LoVo (cell line): ENCODE data around the gene PRKN.

Source experiments
- DNase-seq: peaks from one replicate; pipeline ENCODE4 v3.0.0-alpha.2; 2016; ENCODE audit warnings: low spot score

The PRKN gene

DNA sequence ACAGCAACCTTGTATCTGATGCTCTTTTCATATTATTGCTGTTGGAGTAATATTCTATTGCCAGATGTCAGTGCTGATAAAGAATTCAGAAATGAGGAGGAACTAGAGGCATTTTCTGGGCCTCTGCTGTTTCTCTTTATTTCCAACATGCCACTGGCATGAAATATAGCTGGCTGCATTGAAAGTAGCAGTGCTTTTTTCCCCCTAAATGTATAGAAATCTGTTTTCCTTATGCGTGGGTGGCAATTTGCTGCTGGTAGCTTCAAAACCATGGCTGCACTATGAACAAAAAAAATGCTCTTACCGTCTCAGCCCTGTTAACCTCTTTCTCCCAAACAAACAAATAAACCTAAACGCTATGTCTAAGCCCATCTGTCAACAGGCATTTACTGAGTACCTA is 1011.4 kb downstream of the PRKN start:
- no peak for DNase-seq

DNA sequence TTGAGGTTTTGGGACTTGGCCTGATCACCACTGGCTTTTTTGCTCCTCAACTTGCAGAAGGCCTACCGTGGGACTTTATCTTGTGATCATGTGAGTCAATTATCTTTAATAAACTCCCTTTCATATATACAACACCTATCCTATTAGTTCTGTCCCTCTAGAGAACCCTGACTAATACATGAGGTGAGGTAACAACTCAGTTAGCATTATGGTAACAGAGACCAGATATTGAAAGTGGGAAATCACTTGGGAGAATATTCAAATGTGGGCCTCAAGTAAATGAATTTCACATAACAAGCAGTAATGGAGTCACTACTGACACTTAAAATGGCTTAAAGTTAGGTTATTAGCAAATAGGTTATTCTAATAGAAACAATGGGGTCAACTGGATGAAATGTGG is 1015.6 kb downstream of the PRKN start:
- DNase-seq, result no peak

DNA sequence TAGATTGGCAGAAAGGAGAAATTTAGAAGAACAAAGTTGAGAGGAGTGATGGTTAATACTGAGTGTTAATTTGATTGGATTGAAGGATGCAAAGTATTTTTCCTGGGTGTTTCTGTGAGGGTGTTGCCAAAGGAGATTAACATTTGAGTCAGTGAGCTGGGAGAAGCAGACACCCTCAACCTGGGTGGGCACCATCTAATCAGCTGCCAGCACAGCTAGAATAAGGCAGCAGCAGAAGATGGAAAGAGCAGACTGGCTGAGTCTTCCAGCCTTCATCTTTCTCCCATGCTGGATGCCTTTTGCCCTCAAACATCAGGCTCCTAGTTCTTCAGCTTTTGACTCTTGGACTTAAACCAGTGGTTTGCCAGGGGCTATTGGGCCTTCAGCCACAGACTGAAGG is 1016.1 kb downstream of the PRKN start:
- no peak for DNase-seq

DNA sequence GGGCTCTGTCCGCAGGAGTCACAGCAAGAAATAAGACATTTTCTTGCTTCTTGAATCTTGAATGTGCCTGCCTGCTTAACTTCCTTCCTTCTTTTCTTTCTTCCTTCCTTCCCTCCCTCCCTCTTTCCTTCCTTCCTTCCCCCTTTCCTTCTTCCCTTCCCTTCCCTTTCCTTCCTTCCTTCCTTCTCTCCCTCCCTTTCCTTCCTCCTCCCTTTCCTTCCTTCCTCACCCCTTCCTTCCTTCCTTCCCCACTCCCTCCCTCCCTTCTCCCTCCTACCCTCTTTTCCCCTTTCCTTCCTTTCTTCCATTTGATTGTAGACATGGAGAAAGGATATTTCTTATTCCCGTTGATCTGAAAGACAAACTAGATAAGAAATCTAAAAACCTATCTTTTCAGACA is 1016.9 kb downstream of the PRKN start:
- DNase-seq, result no peak

DNA sequence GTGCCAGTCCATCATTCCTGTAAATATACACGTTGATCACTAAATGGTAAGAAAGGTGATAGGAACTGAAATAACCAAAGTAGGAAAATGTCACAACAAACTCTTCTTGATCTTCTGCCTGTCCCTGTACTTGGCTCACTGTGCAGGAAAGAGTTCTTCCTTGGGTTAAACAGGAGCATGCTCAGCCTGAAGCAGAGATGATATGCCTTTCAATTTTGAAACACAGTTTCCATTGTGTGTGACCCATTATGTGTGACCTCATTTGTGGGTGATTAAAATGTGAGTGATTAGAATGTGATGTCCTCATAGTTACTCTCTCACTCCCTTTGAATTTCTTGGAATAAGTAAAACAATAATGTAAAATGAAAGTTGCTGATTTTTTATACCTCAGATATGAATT is 1026.5 kb downstream of the PRKN start:
- DNase-seq, result no peak

DNA sequence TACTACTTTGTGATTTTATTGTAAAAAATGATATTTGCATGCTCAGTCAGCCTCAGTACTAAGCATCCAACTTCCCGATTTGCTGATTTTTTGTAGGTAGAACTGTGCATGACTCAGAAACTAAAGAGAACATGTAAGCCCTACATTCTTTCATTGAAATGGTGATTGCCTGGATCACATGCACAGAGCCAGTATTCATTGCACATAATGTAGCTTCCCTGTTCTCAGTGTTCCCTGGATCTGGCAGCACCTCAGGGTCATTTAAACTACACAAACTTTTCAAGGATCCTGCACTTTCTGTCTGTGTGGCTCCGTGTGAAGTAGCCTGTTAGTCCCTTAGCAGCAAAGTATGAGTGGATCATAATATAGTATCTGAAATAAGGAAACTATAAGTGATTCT is 1030.8 kb downstream of the PRKN start:
- DNase-seq, result no peak

DNA sequence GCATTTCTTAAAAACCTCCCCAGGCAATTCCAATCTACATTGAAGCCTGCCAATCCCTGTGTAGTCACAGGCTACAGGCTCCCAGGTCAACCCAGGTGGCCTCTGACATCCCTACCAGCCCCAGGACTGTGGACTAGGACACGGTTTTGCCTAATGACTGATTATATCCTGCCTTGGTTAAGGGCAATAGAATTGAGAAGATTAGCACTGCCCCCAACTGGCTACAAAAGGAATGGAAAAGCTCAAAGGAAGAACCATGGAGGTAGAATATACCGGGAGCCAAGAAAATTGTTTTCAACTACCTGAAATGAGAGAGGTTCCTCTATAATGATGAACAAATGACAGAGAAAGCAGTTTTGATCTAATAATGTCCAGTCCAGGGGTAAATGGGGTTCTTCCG is 1032.6 kb downstream of the PRKN start:
- no peak for DNase-seq

DNA sequence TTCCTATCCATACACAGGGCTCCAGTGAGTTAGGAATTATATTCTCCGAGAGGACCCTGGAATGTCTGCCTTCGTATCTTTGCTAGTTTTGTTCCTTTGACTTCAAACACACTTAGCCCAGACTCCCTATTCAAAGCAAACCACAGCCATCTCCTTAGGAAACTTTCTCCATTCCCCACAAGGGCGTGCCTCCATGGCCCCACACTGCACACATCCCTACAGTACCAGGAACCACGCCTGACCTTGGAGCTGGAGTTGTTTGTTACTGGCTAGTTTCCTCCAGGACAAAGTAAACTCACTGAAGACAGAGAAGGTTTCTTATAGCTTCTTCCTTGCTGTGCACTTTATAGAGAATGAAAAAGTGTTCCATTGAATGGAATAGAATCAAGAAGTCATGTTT is 1040.9 kb downstream of the PRKN start:
- no peak for DNase-seq

DNA sequence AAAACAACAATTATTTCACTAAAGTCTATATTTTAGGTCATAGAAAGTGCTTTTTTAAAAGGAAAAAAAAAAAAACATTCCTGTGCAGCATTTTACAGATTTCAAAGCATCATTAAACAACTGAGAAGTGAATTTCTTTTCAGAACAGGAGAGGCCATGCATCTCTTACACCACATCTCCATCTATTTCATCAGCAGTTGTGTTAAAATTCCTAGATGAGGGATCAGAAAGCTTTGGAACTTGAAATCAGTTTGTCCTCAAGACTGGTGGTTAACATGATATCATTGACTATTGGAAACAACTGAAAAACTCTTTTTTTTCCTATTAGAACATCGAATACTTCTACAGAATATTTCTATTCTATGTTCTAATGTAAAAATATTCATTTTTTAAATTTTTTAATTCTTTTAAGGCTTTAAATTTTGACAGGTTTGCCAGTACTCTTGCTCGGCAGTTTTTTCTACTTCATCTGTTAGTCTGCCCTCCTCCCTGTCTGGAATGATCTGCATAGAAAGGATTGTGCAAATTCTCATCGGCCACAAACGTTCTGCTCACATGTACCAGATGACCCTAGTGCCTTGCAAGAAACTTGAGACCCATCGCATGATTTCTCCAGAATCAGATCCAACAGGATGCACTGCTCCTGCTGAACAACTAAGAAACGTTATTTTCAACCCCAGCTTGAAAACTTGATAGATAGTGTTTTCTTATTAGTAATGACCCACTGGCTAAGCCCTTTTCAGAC is 1042.7 kb downstream of the PRKN start:
- no peak for DNase-seq

DNA sequence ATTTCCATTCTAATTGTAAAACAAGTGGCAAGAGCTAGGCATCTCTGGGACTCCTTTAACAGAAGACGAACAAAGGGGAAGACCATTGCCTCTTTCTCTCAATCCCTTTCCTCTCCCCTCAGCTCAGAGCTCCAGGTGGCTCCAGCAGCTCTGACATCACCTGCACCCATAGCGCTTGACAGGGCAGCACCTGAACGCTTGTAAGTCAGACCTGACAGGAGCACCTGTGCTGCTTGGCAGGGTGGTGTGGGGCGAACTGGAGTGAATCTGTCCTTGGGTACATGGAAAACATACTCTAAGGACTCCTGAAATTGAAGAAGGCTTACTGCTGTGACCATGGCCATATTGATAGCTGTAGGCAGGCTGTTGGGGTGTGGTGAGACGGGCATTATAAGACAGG is 1044.2 kb downstream of the PRKN start:
- DNase-seq, result no peak

DNA sequence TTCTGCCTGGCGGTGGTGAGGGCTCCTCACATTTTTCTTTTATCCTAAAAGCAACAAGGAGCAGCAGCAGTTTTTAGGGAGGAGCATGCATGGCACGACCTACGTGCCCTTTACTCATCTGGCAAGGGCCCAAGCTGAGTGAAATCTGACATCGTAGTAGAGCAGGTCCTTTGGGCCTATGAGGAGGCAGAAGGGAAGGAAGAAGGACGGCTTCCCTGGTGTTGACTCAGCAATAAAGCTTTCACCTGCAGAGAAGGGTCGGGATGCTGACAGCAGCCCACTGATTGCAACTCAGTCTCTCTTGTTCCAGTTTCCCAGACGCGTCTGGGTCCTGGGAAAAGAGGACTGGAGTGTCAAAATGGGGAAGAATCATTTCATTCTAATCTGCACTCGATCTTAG is 1044.6 kb downstream of the PRKN start:
- DNase-seq, result no peak

DNA sequence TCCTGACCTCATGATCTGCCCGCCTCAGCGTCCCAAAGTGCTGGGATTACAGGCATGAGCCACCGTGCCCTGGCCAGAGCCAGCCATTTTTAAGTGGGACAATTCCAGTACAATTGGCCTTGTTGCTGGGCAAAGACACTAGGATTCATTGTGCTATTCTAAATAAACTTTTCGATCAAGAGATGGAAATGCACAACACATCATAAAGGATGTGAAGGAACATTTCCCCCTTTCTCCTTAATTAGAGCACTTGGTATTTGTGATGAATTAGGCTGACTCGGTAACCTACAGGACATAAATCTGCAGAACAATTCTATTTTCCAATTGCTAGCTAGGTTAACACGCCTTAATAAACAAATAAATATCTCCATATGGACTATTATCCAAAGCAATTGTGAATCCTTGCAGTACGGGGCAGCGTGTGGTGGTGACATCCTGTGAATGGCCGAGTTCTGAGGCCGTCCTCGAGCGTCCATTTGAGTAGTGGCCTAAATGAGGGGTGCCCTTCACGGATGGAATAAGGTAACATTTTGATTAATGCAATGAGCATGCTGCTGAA is 1047.5 kb downstream of the PRKN start:
- DNase-seq, result no peak

DNA sequence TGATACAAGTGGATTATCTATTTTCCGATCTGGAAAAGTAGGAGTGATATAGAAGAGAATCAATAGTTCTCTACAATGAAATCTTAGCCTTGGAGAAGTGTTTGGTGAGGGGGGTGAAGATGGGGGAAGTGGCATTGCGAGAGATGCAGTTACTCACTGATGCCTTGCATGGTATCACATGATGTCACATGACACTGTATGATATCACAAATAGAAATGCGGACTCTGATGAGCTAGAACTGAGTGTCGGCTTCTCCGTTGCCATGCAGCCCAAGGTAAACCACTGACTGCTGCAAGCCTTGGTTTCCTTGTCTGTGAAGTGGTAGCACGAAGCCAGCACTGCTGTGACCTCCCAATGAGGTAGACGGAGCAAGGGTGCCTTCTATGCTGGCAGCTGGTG is 1050.4 kb downstream of the PRKN start:
- no peak for DNase-seq

DNA sequence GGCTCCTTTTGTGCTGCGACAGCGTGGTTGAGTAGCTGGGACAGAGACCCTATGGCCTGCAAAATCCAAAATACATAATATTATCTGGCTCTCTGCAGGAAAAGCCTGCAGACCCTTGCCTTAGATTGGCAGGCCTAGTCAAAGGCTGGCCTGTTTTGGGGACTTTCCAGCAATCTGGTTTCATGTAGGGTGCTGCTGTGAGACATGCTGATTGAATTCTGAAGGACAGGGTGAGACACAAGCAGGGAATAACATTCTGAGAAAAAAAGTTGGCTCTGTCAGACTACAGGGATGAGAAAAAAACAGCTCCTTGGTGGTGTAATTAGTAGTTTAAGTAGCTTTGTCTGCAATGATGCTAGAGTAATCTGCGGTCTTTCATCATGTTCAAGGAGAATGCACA is 1051.0 kb downstream of the PRKN start:
- no peak for DNase-seq

DNA sequence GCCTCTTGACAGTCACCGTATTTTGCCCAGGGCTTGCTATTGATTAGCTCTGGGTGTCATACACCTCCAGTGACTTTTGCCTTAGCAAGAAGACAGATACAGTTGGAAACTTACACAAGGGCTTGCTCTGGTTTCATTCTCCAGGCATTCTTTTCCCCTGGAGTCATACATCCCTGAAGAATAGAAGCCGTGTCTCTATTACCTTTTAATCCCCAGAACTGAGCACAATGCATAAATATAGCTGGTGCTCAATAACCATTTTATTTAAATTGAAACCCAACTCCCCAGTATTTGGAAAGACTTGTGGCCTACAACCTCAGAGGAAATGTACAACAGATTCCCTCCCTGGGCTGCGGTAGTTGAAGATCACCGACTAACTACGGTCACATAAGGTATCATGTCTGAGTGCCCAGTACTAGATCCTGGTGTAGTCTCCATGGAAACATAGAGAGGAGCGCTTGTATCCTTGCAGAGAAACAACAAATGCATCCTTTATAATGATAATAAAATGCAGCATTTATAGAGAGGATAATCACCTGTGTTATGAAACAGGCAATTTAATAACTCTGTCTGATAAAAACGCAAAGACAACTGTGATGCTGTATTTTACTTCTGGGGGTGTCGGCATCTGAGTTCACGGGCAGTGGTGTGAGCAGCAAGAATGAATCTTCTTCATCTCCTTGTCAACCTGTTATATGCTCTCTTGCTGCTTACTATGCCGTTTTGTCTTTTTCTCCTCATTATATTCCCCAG is 1052.5 kb downstream of the PRKN start:
- DNase-seq, result no peak

DNA sequence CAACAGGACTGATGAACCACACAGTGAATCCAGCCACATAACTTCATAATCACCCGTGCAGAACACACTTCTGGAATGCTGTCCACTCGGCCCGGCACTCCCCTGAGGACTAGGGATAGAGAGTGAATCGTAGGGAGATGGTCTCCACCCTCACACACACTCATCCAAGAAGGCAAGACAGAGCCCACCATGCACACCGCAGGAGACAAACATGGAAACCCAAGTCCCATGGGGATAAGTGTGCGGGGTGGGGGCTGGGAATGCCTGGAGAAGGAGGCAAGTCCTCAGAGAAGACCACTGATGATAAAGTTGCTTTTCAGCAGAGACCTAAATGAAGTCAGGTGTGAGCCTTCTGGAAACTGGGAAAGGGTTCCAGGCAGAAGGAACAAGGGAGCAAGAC is 1054.5 kb downstream of the PRKN start:
- no peak for DNase-seq

DNA sequence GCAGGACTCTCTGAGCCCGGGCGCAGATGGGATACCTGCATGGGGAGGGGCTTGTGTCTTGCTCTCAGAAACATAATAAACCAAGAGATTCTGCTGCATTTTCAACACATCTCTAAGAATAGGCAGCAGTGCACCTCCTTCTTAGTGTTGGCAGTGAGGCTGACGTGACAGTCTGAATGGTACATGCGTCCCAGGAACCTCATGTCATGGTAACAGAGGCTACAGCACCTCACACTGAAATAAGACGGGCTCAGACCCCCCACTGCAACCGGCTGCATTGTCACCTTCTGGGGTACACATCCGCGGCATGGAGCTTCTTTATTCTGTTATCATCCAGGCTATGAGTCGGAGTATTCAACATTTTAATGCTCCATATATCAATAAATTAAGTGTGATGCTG is 1056.4 kb downstream of the PRKN start:
- no peak for DNase-seq

DNA sequence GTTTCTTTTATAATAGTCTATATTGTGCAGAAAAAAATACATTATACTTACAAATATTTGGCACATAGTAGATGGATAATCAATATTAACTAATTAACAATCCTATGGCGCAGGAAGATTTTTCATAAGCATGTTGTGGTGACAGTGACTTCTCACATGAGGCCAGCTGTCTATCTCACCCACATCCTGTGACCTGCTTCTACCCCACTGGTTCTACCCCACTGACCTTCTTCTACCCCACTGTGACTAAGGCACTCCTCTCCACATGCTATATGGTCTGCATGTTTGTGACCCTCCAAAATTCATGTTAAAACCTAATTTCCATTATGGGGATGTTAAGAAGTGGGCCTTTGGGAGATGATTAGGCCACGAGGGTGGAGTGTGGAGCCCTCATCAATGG is 1058.9 kb downstream of the PRKN start:
- no peak for DNase-seq

DNA sequence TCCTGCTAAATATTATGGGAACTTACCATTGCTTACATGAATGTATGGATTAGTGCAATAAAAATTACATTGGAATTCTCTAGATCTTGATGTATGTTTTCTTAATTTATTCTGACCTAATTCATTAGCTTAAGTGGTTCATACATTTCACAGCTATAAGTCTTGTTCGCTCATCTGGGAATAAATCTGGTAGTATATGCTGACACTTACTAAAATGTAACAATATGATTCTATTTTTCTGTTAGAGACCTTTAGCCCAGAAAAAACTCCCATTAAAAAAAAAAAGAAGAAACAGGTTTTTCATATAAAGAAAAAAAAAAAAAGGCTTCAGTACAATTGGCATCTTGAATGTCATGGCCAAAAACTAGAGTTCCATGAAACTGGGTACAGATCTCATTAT is 1059.6 kb downstream of the PRKN start:
- DNase-seq, result no peak

DNA sequence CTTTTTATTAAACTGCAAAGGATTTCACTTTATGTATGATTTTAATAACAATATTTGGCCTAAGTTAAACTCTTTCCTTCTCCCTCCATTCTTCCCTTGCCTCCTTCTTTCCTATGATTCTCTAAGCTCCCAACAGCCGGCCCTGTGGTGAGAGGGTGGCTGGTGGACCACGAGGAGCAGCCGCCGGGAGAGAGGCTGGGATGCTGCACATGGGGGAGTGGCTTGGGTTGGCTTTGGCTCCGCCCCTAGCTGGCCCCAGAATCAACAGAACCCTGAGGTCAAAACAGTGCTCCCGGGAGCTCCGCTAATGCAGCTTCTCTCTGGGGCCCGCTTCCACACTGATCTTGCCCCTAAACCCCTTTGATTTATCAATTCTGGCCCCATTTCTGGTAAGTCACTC is 1063.9 kb downstream of the PRKN start:
- no peak for DNase-seq

DNA sequence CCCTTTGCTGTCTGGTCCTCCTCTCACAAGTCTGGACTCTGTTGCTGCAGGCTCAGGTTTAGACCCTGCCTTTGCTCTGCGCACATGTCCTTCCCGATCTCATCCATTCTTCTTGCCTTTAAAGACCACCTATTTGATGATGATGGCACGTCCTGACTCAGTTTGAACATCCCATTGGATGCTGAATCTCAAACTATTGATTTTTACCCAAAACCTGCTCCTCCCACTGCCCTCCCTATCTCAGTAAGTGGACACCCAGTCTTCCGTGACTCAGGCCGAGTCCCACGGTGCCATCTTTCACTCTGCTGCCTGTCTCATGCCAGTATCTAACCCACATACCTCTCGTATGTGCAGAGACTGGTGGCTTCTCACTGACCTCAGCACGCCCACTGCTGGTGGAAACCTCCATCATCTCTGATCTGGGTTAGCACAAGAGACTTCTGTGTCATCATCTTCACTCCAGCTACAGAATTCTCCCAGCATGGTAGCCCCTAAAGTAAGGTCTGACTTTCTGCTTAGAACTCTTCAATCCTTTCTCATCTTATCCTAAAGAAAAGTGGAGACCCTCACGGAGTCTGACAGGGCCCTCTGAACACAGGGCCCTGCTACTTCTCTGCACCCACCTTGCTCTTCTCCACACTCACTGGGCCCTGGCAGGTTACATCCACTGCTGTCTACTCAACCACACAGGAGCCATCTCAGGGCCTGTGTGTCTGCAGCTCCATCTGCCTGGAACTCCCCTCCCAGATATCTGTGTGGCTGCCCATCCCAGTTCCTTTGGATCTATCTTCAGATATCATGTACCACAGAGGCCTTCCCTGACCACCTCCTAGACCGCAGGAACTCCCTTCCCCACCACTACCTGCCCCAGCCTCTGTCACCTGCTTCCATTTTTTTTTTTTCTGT is 1066.6 kb downstream of the PRKN start:
- no peak for DNase-seq

DNA sequence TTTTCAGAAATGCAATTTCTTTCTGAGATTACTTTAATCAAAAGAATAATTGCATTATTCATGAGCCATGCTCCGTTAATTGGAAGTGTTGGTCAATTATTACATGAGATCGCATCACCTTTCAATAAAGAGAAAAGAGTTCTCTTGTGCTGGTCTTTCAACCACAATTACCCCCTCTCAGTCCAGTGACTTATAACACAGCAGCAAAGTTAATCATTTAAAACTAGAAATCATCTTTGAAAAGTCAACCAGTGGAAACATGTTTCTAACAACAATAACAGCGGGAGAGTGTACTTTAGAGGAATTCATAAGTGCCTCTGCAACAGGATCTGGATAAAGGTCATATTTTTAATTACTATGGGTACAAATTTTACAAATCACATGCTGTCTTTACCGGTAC is 1069.4 kb downstream of the PRKN start:
- DNase-seq, result no peak

DNA sequence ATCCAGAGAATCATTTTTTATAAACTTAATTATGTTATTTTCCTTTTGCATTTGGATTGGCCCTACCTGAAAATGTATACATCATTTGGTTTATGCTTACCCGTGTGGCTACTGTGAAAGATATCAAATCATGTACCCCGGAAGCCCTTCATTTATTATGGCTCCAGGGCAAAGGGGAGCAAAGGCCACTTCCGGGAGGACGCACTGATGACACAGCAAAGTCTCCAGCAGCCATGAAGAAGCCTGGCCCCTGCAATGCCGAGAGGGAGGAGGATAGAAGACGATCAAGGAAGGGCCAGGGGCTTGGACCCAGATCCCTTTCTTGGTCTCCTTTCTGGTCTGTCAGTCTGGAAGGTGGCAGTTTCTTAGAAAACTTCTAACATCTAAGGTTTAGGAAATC is 1073.4 kb downstream of the PRKN start:
- DNase-seq, result no peak
